ENCODE data around the gene ZNF358.

ZNF358 gene

GRCh38 chr19:7489609-7490044 lies 26.3 kb upstream of the ZNF358 start:
- no peak for DNase-seq (ENCODE audit: low spot score)

- no peak for DNase-seq (ENCODE audit: low spot score)
Observed at GRCh38 chr19:7492142-7492541, 23.8 kb upstream of the ZNF358 start.

- no peak for DNase-seq (ENCODE audit: low spot score)
Observed at GRCh38 chr19:7492558-7492957, 23.3 kb upstream of the ZNF358 start.

- peak; percentile 97 for DNase-seq (ENCODE audit: low spot score)
Observed at GRCh38 chr19:7494416-7495098, 21.3 kb upstream of the ZNF358 start.

DNA sequence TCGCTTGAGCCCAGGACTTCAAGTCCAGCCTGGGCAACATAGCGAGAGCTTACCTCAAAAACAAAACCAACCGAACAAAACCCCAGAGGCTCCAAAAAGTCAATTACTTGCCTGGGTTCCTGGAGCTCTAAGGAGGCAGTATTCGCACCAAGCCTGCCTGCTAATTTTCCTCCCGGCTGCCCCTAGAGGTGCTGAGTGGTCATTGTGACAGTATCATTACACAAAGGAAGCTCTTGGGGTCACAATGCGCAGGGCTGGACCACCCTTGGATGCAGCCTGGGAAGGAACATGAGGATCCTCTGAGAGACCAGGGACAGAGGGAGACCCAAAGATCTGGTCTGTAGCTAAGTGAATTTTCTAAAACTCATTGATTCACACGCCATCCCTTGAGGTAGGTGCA lies 18.6 kb upstream of the ZNF358 start:
- no peak for DNase-seq (ENCODE audit: low spot score)

DNA sequence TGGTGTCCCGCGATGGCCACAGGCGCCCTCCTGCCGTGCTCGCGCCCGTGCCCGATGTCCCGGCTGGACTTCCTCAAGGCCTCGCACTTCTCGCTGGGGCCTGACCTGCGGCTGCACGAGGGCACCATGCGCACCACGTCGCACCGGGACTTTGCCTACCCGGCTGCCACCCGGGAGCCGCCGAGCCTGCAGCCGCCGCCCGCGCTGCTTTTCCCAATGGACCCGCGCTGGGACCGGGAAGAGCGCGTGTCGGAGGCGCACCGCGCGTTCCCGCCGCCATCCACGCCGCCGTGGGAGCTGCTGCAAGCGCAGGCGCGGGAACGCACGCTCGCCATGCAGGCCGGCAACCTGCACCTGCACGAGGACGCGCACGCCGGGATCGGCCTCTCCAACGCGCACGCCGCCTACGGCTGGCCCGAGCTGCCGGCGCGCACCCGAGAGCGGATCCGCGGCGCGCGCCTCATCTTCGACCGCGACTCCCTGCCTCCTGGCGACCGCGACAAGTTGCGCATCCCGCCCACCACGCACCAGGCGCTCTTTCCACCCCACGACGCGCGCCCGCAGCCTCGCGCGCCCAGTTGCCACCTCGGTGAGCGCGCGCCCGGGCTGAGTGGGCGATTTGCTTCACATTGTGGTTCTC lies 15.0 kb upstream of the ZNF358 start:
- peak; percentile 79 for DNase-seq (ENCODE audit: low spot score)

GRCh38 chr19:7502552-7502951 lies 13.4 kb upstream of the ZNF358 start:
- no peak for DNase-seq (ENCODE audit: low spot score)

- no peak for DNase-seq (ENCODE audit: low spot score)
Observed at GRCh38 chr19:7504684-7505083, 11.2 kb upstream of the ZNF358 start.

GRCh38 chr19:7505288-7505681 lies 10.6 kb upstream of the ZNF358 start:
- DNase-seq (ENCODE audit: low spot score): no peak

GRCh38 chr19:7505682-7506384 lies 10.1 kb upstream of the ZNF358 start:
- no peak for DNase-seq (ENCODE audit: low spot score)

DNA sequence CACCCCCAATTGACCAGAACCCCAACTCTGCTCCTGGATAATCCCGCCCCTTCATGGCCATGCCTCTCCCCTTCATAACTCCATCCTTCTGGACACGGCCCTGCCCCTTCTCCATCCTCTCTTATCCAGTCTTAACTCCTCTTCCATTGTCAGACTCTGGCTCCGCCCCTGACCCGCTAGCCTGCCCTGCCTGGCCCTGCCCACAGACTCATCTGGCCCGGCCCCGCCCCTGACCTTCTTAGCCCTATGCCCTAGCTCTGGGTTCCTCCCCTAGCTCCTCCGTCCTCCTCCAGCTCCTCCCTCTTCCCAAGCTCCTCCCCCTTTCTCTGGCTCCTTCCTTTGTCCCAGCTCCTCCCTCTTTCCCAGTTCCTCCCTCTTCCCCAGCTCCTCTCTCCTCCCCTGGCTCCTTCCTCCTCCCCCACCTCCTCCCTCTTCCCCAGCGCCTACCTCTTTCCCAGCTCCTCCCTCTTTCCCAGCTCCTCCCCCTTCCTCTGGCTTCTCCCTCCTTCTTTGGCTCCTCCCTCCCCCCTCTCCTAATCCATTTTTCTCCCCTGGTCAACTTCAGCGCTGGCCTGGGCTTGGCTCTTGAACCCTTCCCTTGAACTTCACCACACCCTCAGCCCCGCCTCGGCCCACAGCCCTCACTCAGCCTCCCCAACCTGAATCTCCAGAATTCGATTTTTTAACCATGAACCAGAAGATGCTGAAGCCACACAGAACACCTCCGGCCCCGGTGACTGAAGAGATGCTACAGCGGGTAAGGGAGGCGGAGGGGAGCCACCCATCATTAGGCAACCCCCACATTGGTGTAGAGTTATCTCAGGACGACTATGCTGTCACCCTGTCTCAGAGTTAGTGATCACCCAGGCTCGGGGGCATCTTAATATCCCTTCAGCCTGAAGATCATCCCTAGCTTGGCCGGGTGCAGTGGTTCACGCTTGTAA lies 9.2 kb upstream of the ZNF358 start:
- DNase-seq (ENCODE audit: low spot score): peak; percentile 59

- no peak for DNase-seq (ENCODE audit: low spot score)
Observed at GRCh38 chr19:7507884-7508283, 8.0 kb upstream of the ZNF358 start.

- DNase-seq (ENCODE audit: low spot score): no peak
Observed at GRCh38 chr19:7509625-7510024, 6.3 kb upstream of the ZNF358 start.

DNA sequence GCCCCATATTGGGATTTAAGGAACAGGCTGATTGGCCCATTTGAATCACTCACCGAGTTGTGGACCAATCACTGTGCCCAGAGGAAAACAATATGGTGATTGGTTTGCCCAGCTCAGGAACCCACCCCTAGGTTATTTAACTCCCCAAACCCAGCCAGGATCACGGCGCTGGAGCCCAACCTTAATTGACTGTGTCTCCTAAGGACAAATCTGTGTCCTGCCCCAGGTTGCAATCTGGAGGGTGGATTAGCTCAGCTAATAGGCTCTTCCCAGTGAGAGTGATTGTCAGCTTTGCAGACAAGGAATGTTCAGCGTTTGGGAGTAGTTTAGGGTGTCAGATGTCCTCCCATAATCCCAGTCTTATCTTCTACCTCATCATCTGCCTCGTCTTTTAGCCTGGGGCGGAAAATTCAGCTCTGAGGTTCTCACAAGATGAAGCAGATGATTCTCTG lies 3.5 kb upstream of the ZNF358 start:
- no peak for DNase-seq (ENCODE audit: low spot score)

GRCh38 chr19:7513809-7514642 lies 1.9 kb upstream of the ZNF358 start:
- DNase-seq (ENCODE audit: low spot score): no peak

GRCh38 chr19:7515110-7515644 lies 726 bp upstream of the ZNF358 start:
- no peak for DNase-seq (ENCODE audit: low spot score)

DNA sequence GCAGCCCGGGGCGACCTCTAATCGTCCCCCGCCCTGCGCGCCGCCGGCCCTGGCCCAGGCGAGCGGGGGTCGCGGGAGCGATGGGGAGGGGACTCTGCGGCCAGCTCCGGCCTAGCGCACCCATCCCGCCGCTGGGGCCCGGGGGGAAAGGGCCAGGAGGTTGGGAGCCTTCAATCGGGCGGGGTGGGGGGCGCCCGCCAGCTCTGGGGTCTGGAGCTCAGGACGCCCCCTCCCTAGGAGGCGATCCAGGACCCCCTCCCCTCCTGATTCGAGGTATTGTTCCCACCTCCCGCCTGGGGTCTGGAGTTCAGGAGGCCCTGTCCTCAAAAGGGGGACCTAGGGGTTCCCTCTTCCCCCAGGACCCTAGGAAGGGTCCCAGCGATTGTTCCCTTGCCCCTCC lies 430 bp downstream of the ZNF358 start:
- no peak for DNase-seq (ENCODE audit: low spot score)

DNA sequence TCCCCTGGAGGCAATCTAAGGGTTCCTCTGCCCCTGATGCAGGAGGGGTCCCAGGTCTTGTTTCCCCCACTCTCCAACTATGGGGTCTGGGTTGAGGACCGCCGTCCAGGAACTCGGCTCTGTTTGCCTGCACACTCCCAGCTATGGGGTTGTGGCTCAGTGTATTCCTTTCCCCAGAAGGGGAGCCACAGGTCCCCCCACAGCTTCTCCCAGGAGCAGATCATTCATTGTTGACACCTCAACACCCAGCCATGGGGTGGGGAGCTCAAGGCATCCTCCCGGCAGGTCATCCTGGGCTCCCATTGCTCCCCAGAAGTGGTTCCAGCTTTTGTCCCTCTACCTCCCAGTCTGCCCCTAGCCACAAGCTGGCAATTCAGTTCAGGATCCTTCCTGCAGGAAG lies 975 bp downstream of the ZNF358 start:
- DNase-seq (ENCODE audit: low spot score): no peak

- no peak for DNase-seq (ENCODE audit: low spot score)
Observed at GRCh38 chr19:7519361-7520130, 3.6 kb downstream of the ZNF358 start.

Measured in globus pallidus (tissue), 1 donor.